ENCODE data around the gene DRC3. TPM values are rescaled to one million over a fixed set of nuclear protein-coding genes. Genes with fewer than 3 reads are reported as not detected.
A peak's percentile ranks its signal among the peaks of the same experiment; 100 is the strongest.

Gene DRC3
- total and polyA plus RNA-seq, 5 donors from 2014 or later, result not detected

- Mint-ChIP-seq H3K4me3 (no peak overlapping the region), H3K36me3 (no peaks in the 10 kb centered on the region), H3K27me3 (no peaks in the 10 kb centered on the region), H3K4me1 (no peaks in the 10 kb centered on the region), H3K27ac (no peak overlapping the region), H3K9me3 (no peaks in the 10 kb centered on the region)
- no peaks in the 10 kb centered on the region for H3K4me1 ChIP-seq (ENCODE audit: control insufficient read depth, insufficient read depth, low read length, poor library complexity, severe bottlenecking)
- H3K27me3 ChIP-seq (ENCODE audit: control insufficient read depth, insufficient read depth, low read length), result no peaks in the 10 kb centered on the region
- no peak overlapping the region for H3K4me3 ChIP-seq (ENCODE audit: low read depth, low read length)
- no peaks in the 10 kb centered on the region for H3K9me3 ChIP-seq (ENCODE audit: control insufficient read depth in 2 of 2, low read length in 2 of 2)
- no peaks in the 10 kb centered on the region for H3K36me3 ChIP-seq (ENCODE audit: control insufficient read depth, insufficient read depth, low read length)
- ATAC-seq (ENCODE audit: low read depth in 2 of 2) (no peak), DNase-seq (no peak)
- no peak overlapping the region for H3K27ac ChIP-seq (ENCODE audit: insufficient read depth, low read length, poor library complexity, severe bottlenecking)
Measured at GRCh38 chr17:17999364-18000029, 26.8 kb downstream of the DRC3 start.

- H3K36me3 Mint-ChIP-seq, result no peaks in the 10 kb centered on the region
- DNase-seq (no peak), ATAC-seq (ENCODE audit: low read depth in 2 of 2) (no peak)
- H3K27me3 Mint-ChIP-seq, result no peaks in the 10 kb centered on the region
- H3K27ac Mint-ChIP-seq, result no peak overlapping the region
- no peak overlapping the region for H3K4me3 Mint-ChIP-seq
- Histone ChIP-seq H3K27ac (ENCODE audit: insufficient read depth, low read length, poor library complexity, severe bottlenecking) (no peak overlapping the region), H3K27me3 (ENCODE audit: control insufficient read depth, insufficient read depth, low read length) (no peaks in the 10 kb centered on the region), H3K4me3 (ENCODE audit: low read depth, low read length) (no peak overlapping the region), H3K36me3 (ENCODE audit: control insufficient read depth, insufficient read depth, low read length) (no peaks in the 10 kb centered on the region), H3K4me1 (ENCODE audit: control insufficient read depth, insufficient read depth, low read length, poor library complexity, severe bottlenecking) (no peaks in the 10 kb centered on the region), H3K9me3 (ENCODE audit: control insufficient read depth in 2 of 2, low read length in 2 of 2) (no peaks in the 10 kb centered on the region)
- no peaks in the 10 kb centered on the region for H3K4me1 Mint-ChIP-seq
- H3K9me3 Mint-ChIP-seq, result no peaks in the 10 kb centered on the region
Measured at GRCh38 chr17:18000030-18000408, 27.4 kb downstream of the DRC3 start.

GRCh38 chr17:18002171-18002570 is 29.5 kb downstream of the DRC3 start:
- no peak for DNase-seq
- no peaks in the 10 kb centered on the region for H3K27me3 ChIP-seq (ENCODE audit: control insufficient read depth, insufficient read depth, low read length)
- no peak for ATAC-seq (ENCODE audit: low read depth in 2 of 2)
- Mint-ChIP-seq H3K36me3 (peaks cover 9% of the 10 kb centered on the region), H3K4me3 (no peak overlapping the region), H3K9me3 (no peaks in the 10 kb centered on the region), H3K27me3 (no peaks in the 10 kb centered on the region), H3K4me1 (peaks cover 0 to 2% (median 0%) of the 10 kb centered on the region in 4 donors), H3K27ac (no peak overlapping the region)
- no peaks in the 10 kb centered on the region for H3K9me3 ChIP-seq (ENCODE audit: control insufficient read depth in 2 of 2, low read length in 2 of 2)
- no peak overlapping the region for H3K4me3 ChIP-seq (ENCODE audit: low read depth, low read length)
- H3K27ac ChIP-seq (ENCODE audit: insufficient read depth, low read length, poor library complexity, severe bottlenecking), result no peak overlapping the region
- H3K36me3 ChIP-seq (ENCODE audit: control insufficient read depth, insufficient read depth, low read length), result no peaks in the 10 kb centered on the region
- H3K4me1 ChIP-seq (ENCODE audit: control insufficient read depth, insufficient read depth, low read length, poor library complexity, severe bottlenecking), result no peaks in the 10 kb centered on the region

- Histone ChIP-seq H3K27ac (ENCODE audit: insufficient read depth, low read length, poor library complexity, severe bottlenecking) (no peak overlapping the region), H3K27me3 (ENCODE audit: control insufficient read depth, insufficient read depth, low read length) (no peaks in the 10 kb centered on the region), H3K4me1 (ENCODE audit: control insufficient read depth, insufficient read depth, low read length, poor library complexity, severe bottlenecking) (no peaks in the 10 kb centered on the region), H3K9me3 (ENCODE audit: control insufficient read depth in 2 of 2, low read length in 2 of 2) (no peaks in the 10 kb centered on the region), H3K36me3 (ENCODE audit: control insufficient read depth, insufficient read depth, low read length) (no peaks in the 10 kb centered on the region), H3K4me3 (ENCODE audit: low read depth, low read length) (no peak overlapping the region)
- Mint-ChIP-seq H3K4me3 (no peak overlapping the region), H3K27me3 (no peaks in the 10 kb centered on the region), H3K36me3 (peaks cover 16% of the 10 kb centered on the region), H3K9me3 (no peaks in the 10 kb centered on the region), H3K4me1 (peaks cover 0 to 2% (median 0%) of the 10 kb centered on the region in 4 donors), H3K27ac (no peak overlapping the region)
- DNase-seq (no peak), ATAC-seq (ENCODE audit: low read depth in 2 of 2) (no peak)
Measured at GRCh38 chr17:18004345-18004744, 31.7 kb downstream of the DRC3 start.

- no peaks in the 10 kb centered on the region for H3K4me1 ChIP-seq (ENCODE audit: control insufficient read depth, insufficient read depth, low read length, poor library complexity, severe bottlenecking)
- DNase-seq (no peak), ATAC-seq (ENCODE audit: low read depth in 2 of 2) (no peak)
- no peaks in the 10 kb centered on the region for H3K27me3 ChIP-seq (ENCODE audit: control insufficient read depth, insufficient read depth, low read length)
- Mint-ChIP-seq H3K4me3 (no peak overlapping the region), H3K9me3 (no peaks in the 10 kb centered on the region), H3K36me3 (peaks cover 20% of the 10 kb centered on the region), H3K27ac (no peak overlapping the region), H3K27me3 (no peaks in the 10 kb centered on the region), H3K4me1 (peaks cover 0 to 2% (median 0%) of the 10 kb centered on the region in 4 donors)
- H3K4me3 ChIP-seq (ENCODE audit: low read depth, low read length), result no peak overlapping the region
- no peak overlapping the region for H3K27ac ChIP-seq (ENCODE audit: insufficient read depth, low read length, poor library complexity, severe bottlenecking)
- H3K9me3 ChIP-seq (ENCODE audit: control insufficient read depth in 2 of 2, low read length in 2 of 2), result no peaks in the 10 kb centered on the region
- H3K36me3 ChIP-seq (ENCODE audit: control insufficient read depth, insufficient read depth, low read length), result no peaks in the 10 kb centered on the region
Measured at GRCh38 chr17:18004884-18005305, 32.2 kb downstream of the DRC3 start.

- no peak for DNase-seq
- Histone ChIP-seq H3K36me3 (ENCODE audit: control insufficient read depth, insufficient read depth, low read length) (no peaks in the 10 kb centered on the region), H3K9me3 (ENCODE audit: control insufficient read depth in 2 of 2, low read length in 2 of 2) (no peaks in the 10 kb centered on the region), H3K4me1 (ENCODE audit: control insufficient read depth, insufficient read depth, low read length, poor library complexity, severe bottlenecking) (no peaks in the 10 kb centered on the region), H3K4me3 (ENCODE audit: low read depth, low read length) (no peak overlapping the region), H3K27ac (ENCODE audit: insufficient read depth, low read length, poor library complexity, severe bottlenecking) (no peak overlapping the region), H3K27me3 (ENCODE audit: control insufficient read depth, insufficient read depth, low read length) (no peaks in the 10 kb centered on the region)
- Mint-ChIP-seq H3K36me3 (peaks cover 25% of the 10 kb centered on the region), H3K27me3 (no peaks in the 10 kb centered on the region), H3K27ac (peak overlapping the region in 1 of 3 donors; percentile 67), H3K9me3 (no peaks in the 10 kb centered on the region), H3K4me1 (peaks cover 0 to 2% (median 0%) of the 10 kb centered on the region in 4 donors), H3K4me3 (no peak overlapping the region)
- ATAC-seq (ENCODE audit: low read depth in 2 of 2), result no peak
Measured at GRCh38 chr17:18005496-18005895, 32.8 kb downstream of the DRC3 start.

GRCh38 chr17:18006495-18007239 is 34.0 kb downstream of the DRC3 start:
- H3K27me3 Mint-ChIP-seq, result no peaks in the 10 kb centered on the region
- no peak overlapping the region for H3K4me3 Mint-ChIP-seq
- H3K36me3 ChIP-seq (ENCODE audit: control insufficient read depth, insufficient read depth, low read length), result peaks cover 1% of the 10 kb centered on the region
- peaks cover 25% of the 10 kb centered on the region for H3K36me3 Mint-ChIP-seq
- no peaks in the 10 kb centered on the region for H3K27me3 ChIP-seq (ENCODE audit: control insufficient read depth, insufficient read depth, low read length)
- H3K4me3 ChIP-seq (ENCODE audit: low read depth, low read length), result no peak overlapping the region
- H3K27ac ChIP-seq (ENCODE audit: insufficient read depth, low read length, poor library complexity, severe bottlenecking), result no peak overlapping the region
- H3K4me1 Mint-ChIP-seq, result peaks cover 0 to 2% (median 0%) of the 10 kb centered on the region in 4 donors
- no peaks in the 10 kb centered on the region for H3K9me3 ChIP-seq (ENCODE audit: control insufficient read depth in 2 of 2, low read length in 2 of 2)
- no peaks in the 10 kb centered on the region for H3K9me3 Mint-ChIP-seq
- no peak for ATAC-seq (ENCODE audit: low read depth in 2 of 2)
- H3K27ac Mint-ChIP-seq, result no peak overlapping the region
- H3K4me1 ChIP-seq (ENCODE audit: control insufficient read depth, insufficient read depth, low read length, poor library complexity, severe bottlenecking), result no peaks in the 10 kb centered on the region
- no peak for DNase-seq

All from CD4-positive, CD25-positive, alpha-beta regulatory T cell (primary cell).